Measurements from ENCODE around the gene CARM1. TPM values are rescaled to one million over a fixed set of nuclear protein-coding genes. Genes with fewer than 3 reads are reported as not detected.
A peak's percentile ranks its signal among the peaks of the same experiment; 100 is the strongest.

CARM1 gene
- 10 to 100 TPM; 17.0 to 37.1 (median 18.8) TPM for total RNA-seq

GRCh38 chr19:10870955-10871603, at the start of gene CARM1:
Gene CARM1, plus strand, starts transcription at chr19:10871553. Its CDS starts 150 bp downstream, at chr19:10871703.
- H3K27ac ChIP-seq, result peak within 1 kb of the TSS; percentile 45 to 93 (median 90)
- ATAC-seq, result peak; percentile 96
- peak within 1 kb of the TSS; percentile 88 to 91 for H3K4me3 ChIP-seq
- peak in 3 of 4 experiments; percentile 68 to 97 (median 96) for TF ChIP-seq CTCF (IDR thresholded peaks at IDR 0.05)
- TF ChIP-seq POLR2A (IDR thresholded peaks at IDR 0.05), result no peak
- no peak for TF ChIP-seq EP300 (IDR thresholded peaks at IDR 0.05)
- TF ChIP-seq POLR2AphosphoS5 (IDR thresholded peaks at IDR 0.05), result peak; percentile 66
- 0% methylated on average over 4 of the region's 99 CpGs; no CpG with 5 or more reads in 1 of the 2 donors for WGBS, 2 donors (ENCODE audit: low coverage in 1 of 2)
- H3K36me3 ChIP-seq, result no peaks in the 10 kb centered on the region
- no peaks in the 10 kb centered on the region for H3K9me3 ChIP-seq
- no peaks in the 10 kb centered on the region for H3K27me3 ChIP-seq
- H3K4me1 ChIP-seq, result peaks cover 0 to 48% (median 15%) of the 10 kb centered on the region in 3 donors

GRCh38 chr19:10823690-10824089, 47.7 kb upstream of the CARM1 start:
- TF ChIP-seq EP300 (IDR thresholded peaks at IDR 0.05), result no peak
- no peak for TF ChIP-seq CTCF (IDR thresholded peaks at IDR 0.05)
- TF ChIP-seq POLR2A (IDR thresholded peaks at IDR 0.05), result no peak
- TF ChIP-seq POLR2AphosphoS5 (IDR thresholded peaks at IDR 0.05), result no peak
- 80 to 93% methylated on average over 1 to 7 of the region's 12 CpGs for WGBS, 2 donors (ENCODE audit: low coverage in 1 of 2)
- no peak overlapping the region for H3K27ac ChIP-seq
- no peak for ATAC-seq
- no peak overlapping the region for H3K4me3 ChIP-seq
- H3K9me3 ChIP-seq, result no peaks in the 10 kb centered on the region
- no peaks in the 10 kb centered on the region for H3K4me1 ChIP-seq
- peaks cover 0 to 95% of the 10 kb centered on the region in 2 donors for H3K36me3 ChIP-seq
- no peaks in the 10 kb centered on the region for H3K27me3 ChIP-seq

GRCh38 chr19:10826231-10826630, 45.1 kb upstream of the CARM1 start:
- 80 to 90% methylated on average over 1 to 2 of the region's 7 CpGs for WGBS, 2 donors (ENCODE audit: low coverage in 1 of 2)
- Histone ChIP-seq H3K27ac (no peak overlapping the region), H3K9me3 (no peaks in the 10 kb centered on the region), H3K4me3 (no peak overlapping the region), H3K36me3 (peaks cover 0 to 95% of the 10 kb centered on the region in 2 donors), H3K4me1 (no peaks in the 10 kb centered on the region), H3K27me3 (no peaks in the 10 kb centered on the region)
- no peak for TF ChIP-seq EP300 (IDR thresholded peaks at IDR 0.05)
- no peak for TF ChIP-seq CTCF (IDR thresholded peaks at IDR 0.05)
- TF ChIP-seq POLR2AphosphoS5 (IDR thresholded peaks at IDR 0.05), result no peak
- no peak for TF ChIP-seq POLR2A (IDR thresholded peaks at IDR 0.05)
- ATAC-seq, result no peak

GRCh38 chr19:10826846-10827245, 44.5 kb upstream of the CARM1 start:
- Histone ChIP-seq H3K9me3 (no peaks in the 10 kb centered on the region), H3K27me3 (no peaks in the 10 kb centered on the region), H3K4me3 (no peak overlapping the region), H3K27ac (no peak overlapping the region), H3K36me3 (peaks cover 0 to 95% of the 10 kb centered on the region in 2 donors), H3K4me1 (no peaks in the 10 kb centered on the region)
- TF ChIP-seq POLR2AphosphoS5 (IDR thresholded peaks at IDR 0.05) (no peak), POLR2A (IDR thresholded peaks at IDR 0.05) (no peak), EP300 (IDR thresholded peaks at IDR 0.05) (no peak), CTCF (IDR thresholded peaks at IDR 0.05) (no peak)
- WGBS, 2 donors (ENCODE audit: low coverage in 1 of 2), result 50 to 87% methylated on average over 2 to 6 of the region's 6 CpGs
- no peak for ATAC-seq

Data from gastroesophageal sphincter (tissue), 4 donors.